ENCODE data around the gene IER3.
"Not testable (repeated sequence)": the region's sequence is repeated elsewhere in the genome, so short reads cannot be mapped to it uniquely, and the experiment has no call there.

The IER3 gene

DNA sequence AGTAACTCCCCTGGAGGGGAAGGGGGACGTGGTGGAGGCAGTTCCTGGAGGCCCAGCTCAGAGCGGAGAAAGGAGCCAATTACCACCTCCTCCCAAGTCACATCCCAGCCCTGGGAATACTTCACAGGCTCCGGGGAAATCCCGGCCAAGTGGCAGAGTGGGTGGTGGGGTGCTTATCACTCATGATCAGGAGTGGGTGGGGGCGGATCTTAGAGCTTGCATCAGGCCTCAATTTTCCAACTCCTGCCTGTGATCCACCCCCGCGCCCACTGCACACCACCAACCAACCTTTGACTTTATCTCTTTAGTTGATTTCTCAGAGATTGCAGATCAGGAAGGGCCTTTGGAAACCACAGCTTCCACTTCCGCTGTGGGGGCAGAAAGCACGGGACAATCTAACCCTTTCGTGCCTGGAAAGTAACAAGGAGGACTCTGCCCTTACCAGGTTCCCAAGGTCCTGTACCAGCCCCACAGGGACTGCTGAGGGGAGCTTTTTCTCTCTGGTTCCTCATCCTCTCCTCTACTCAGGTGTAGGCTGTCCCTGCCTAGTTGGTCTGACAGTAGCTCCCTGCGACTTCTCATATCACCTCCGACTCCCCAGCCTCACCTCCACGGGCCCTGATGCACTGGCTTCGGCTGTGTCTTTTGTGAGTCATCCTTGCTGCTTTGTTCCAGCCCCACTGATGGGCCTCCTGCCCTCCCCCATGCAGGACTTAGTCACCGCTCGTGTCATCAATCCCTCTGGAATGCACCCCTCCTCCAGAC lies 24.9 kb upstream of the IER3 start:
- no peak overlapping the region for H3K27ac ChIP-seq (ENCODE audit: low read depth in 2 of 2, low read length in 2 of 2)
- no peaks in the 10 kb centered on the region for H3K27me3 ChIP-seq (ENCODE audit: control insufficient read depth in 2 of 2, insufficient read depth in 2 of 2, low read length in 2 of 2)
- H3K9ac ChIP-seq (ENCODE audit: low read depth in 1 of 2, low read length in 2 of 2) = no peak overlapping the region
- no peaks in the 10 kb centered on the region for H3K36me3 ChIP-seq (ENCODE audit: control insufficient read depth in 2 of 2, insufficient read depth in 2 of 2, low read length in 2 of 2)
- H3K9me3 ChIP-seq (ENCODE audit: control insufficient read depth in 2 of 2, low read length in 2 of 2) = no peaks in the 10 kb centered on the region
- no peak overlapping the region for H3K4me3 ChIP-seq (ENCODE audit: low read length in 2 of 2)
- peaks cover 4 to 9% of the 10 kb centered on the region in 2 donors for H3K4me1 ChIP-seq (ENCODE audit: control insufficient read depth in 2 of 2, insufficient read depth in 2 of 2, low read length in 2 of 2)

GRCh38 chr6:30768634-30769087 lies 24.3 kb upstream of the IER3 start:
- Histone ChIP-seq H3K27ac (ENCODE audit: low read depth in 2 of 2, low read length in 2 of 2) (no peak overlapping the region), H3K4me1 (ENCODE audit: control insufficient read depth in 2 of 2, insufficient read depth in 2 of 2, low read length in 2 of 2) (peaks cover 11 to 12% of the 10 kb centered on the region in 2 donors), H3K9me3 (ENCODE audit: control insufficient read depth in 2 of 2, low read length in 2 of 2) (no peaks in the 10 kb centered on the region), H3K4me3 (ENCODE audit: low read length in 2 of 2) (no peak overlapping the region), H3K36me3 (ENCODE audit: control insufficient read depth in 2 of 2, insufficient read depth in 2 of 2, low read length in 2 of 2) (no peaks in the 10 kb centered on the region), H3K9ac (ENCODE audit: low read depth in 1 of 2, low read length in 2 of 2) (no peak overlapping the region), H3K27me3 (ENCODE audit: control insufficient read depth in 2 of 2, insufficient read depth in 2 of 2, low read length in 2 of 2) (no peaks in the 10 kb centered on the region)

GRCh38 chr6:30767944-30768301 lies 23.6 kb upstream of the IER3 start:
- Histone ChIP-seq H3K9ac (ENCODE audit: low read depth in 1 of 2, low read length in 2 of 2) (no peak overlapping the region), H3K4me3 (ENCODE audit: low read length in 2 of 2) (no peak overlapping the region), H3K4me1 (ENCODE audit: control insufficient read depth in 2 of 2, insufficient read depth in 2 of 2, low read length in 2 of 2) (peaks cover 14 to 15% of the 10 kb centered on the region in 2 donors), H3K36me3 (ENCODE audit: control insufficient read depth in 2 of 2, insufficient read depth in 2 of 2, low read length in 2 of 2) (no peaks in the 10 kb centered on the region), H3K9me3 (ENCODE audit: control insufficient read depth in 2 of 2, low read length in 2 of 2) (no peaks in the 10 kb centered on the region), H3K27ac (ENCODE audit: low read depth in 2 of 2, low read length in 2 of 2) (no peak overlapping the region), H3K27me3 (ENCODE audit: control insufficient read depth in 2 of 2, insufficient read depth in 2 of 2, low read length in 2 of 2) (no peaks in the 10 kb centered on the region)

- H3K27ac ChIP-seq (ENCODE audit: low read depth in 2 of 2, low read length in 2 of 2) = no peak overlapping the region
- no peak overlapping the region for H3K9ac ChIP-seq (ENCODE audit: low read depth in 1 of 2, low read length in 2 of 2)
- peaks cover 14 to 15% of the 10 kb centered on the region in 2 donors for H3K4me1 ChIP-seq (ENCODE audit: control insufficient read depth in 2 of 2, insufficient read depth in 2 of 2, low read length in 2 of 2)
- H3K4me3 ChIP-seq (ENCODE audit: low read length in 2 of 2) = no peak overlapping the region
- no peaks in the 10 kb centered on the region for H3K27me3 ChIP-seq (ENCODE audit: control insufficient read depth in 2 of 2, insufficient read depth in 2 of 2, low read length in 2 of 2)
- no peaks in the 10 kb centered on the region for H3K9me3 ChIP-seq (ENCODE audit: control insufficient read depth in 2 of 2, low read length in 2 of 2)
- no peaks in the 10 kb centered on the region for H3K36me3 ChIP-seq (ENCODE audit: control insufficient read depth in 2 of 2, insufficient read depth in 2 of 2, low read length in 2 of 2)
Observed at GRCh38 chr6:30767158-30767943, 23.0 kb upstream of the IER3 start.

GRCh38 chr6:30766461-30767157 lies 22.3 kb upstream of the IER3 start:
- H3K9me3 ChIP-seq (ENCODE audit: control insufficient read depth in 2 of 2, low read length in 2 of 2) = no peaks in the 10 kb centered on the region
- no peaks in the 10 kb centered on the region for H3K27me3 ChIP-seq (ENCODE audit: control insufficient read depth in 2 of 2, insufficient read depth in 2 of 2, low read length in 2 of 2)
- H3K27ac ChIP-seq (ENCODE audit: low read depth in 2 of 2, low read length in 2 of 2) = no peak overlapping the region
- H3K9ac ChIP-seq (ENCODE audit: low read depth in 1 of 2, low read length in 2 of 2) = no peak overlapping the region
- no peak overlapping the region for H3K4me3 ChIP-seq (ENCODE audit: low read length in 2 of 2)
- peaks cover 14 to 15% of the 10 kb centered on the region in 2 donors for H3K4me1 ChIP-seq (ENCODE audit: control insufficient read depth in 2 of 2, insufficient read depth in 2 of 2, low read length in 2 of 2)
- no peaks in the 10 kb centered on the region for H3K36me3 ChIP-seq (ENCODE audit: control insufficient read depth in 2 of 2, insufficient read depth in 2 of 2, low read length in 2 of 2)

- not testable (repeated sequence) for H3K36me3 ChIP-seq (ENCODE audit: control insufficient read depth in 2 of 2, insufficient read depth in 2 of 2, low read length in 2 of 2); H3K27me3 ChIP-seq (ENCODE audit: control insufficient read depth in 2 of 2, insufficient read depth in 2 of 2, low read length in 2 of 2); H3K27ac ChIP-seq (ENCODE audit: low read depth in 2 of 2, low read length in 2 of 2); H3K4me3 ChIP-seq (ENCODE audit: low read length in 2 of 2); H3K9me3 ChIP-seq (ENCODE audit: control insufficient read depth in 2 of 2, low read length in 2 of 2); H3K9ac ChIP-seq (ENCODE audit: low read depth in 1 of 2, low read length in 2 of 2)
- peaks cover 14 to 15% of the 10 kb centered on the region in 2 donors for H3K4me1 ChIP-seq (ENCODE audit: control insufficient read depth in 2 of 2, insufficient read depth in 2 of 2, low read length in 2 of 2)
Observed at GRCh38 chr6:30765495-30765894, 21.1 kb upstream of the IER3 start.

- H3K4me1 ChIP-seq (ENCODE audit: control insufficient read depth in 2 of 2, insufficient read depth in 2 of 2, low read length in 2 of 2) = peaks cover 14 to 15% of the 10 kb centered on the region in 2 donors
- not testable (repeated sequence) for H3K27me3 ChIP-seq (ENCODE audit: control insufficient read depth in 2 of 2, insufficient read depth in 2 of 2, low read length in 2 of 2); H3K4me3 ChIP-seq (ENCODE audit: low read length in 2 of 2); H3K9me3 ChIP-seq (ENCODE audit: control insufficient read depth in 2 of 2, low read length in 2 of 2); H3K36me3 ChIP-seq (ENCODE audit: control insufficient read depth in 2 of 2, insufficient read depth in 2 of 2, low read length in 2 of 2); H3K9ac ChIP-seq (ENCODE audit: low read depth in 1 of 2, low read length in 2 of 2); H3K27ac ChIP-seq (ENCODE audit: low read depth in 2 of 2, low read length in 2 of 2)
Observed at GRCh38 chr6:30764490-30765043, 20.2 kb upstream of the IER3 start.

- Histone ChIP-seq H3K4me1 (ENCODE audit: control insufficient read depth in 2 of 2, insufficient read depth in 2 of 2, low read length in 2 of 2) (peaks cover 8 to 12% of the 10 kb centered on the region in 2 donors), H3K27ac (ENCODE audit: low read depth in 2 of 2, low read length in 2 of 2) (peak overlapping the region; percentile 16 to 38), H3K27me3 (ENCODE audit: control insufficient read depth in 2 of 2, insufficient read depth in 2 of 2, low read length in 2 of 2) (no peaks in the 10 kb centered on the region), H3K4me3 (ENCODE audit: low read length in 2 of 2) (no peak overlapping the region), H3K9ac (ENCODE audit: low read depth in 1 of 2, low read length in 2 of 2) (no peak overlapping the region), H3K9me3 (ENCODE audit: control insufficient read depth in 2 of 2, low read length in 2 of 2) (no peaks in the 10 kb centered on the region), H3K36me3 (ENCODE audit: control insufficient read depth in 2 of 2, insufficient read depth in 2 of 2, low read length in 2 of 2) (no peaks in the 10 kb centered on the region)
Observed at GRCh38 chr6:30763618-30764489, 19.5 kb upstream of the IER3 start.

GRCh38 chr6:30763155-30763617 lies 18.8 kb upstream of the IER3 start:
- Histone ChIP-seq H3K4me1 (ENCODE audit: control insufficient read depth in 2 of 2, insufficient read depth in 2 of 2, low read length in 2 of 2) (peaks cover 7 to 12% of the 10 kb centered on the region in 2 donors), H3K4me3 (ENCODE audit: low read length in 2 of 2) (no peak overlapping the region), H3K27me3 (ENCODE audit: control insufficient read depth in 2 of 2, insufficient read depth in 2 of 2, low read length in 2 of 2) (no peaks in the 10 kb centered on the region), H3K9me3 (ENCODE audit: control insufficient read depth in 2 of 2, low read length in 2 of 2) (no peaks in the 10 kb centered on the region), H3K9ac (ENCODE audit: low read depth in 1 of 2, low read length in 2 of 2) (no peak overlapping the region), H3K27ac (ENCODE audit: low read depth in 2 of 2, low read length in 2 of 2) (peak overlapping the region in 1 of 2 donors; percentile 16), H3K36me3 (ENCODE audit: control insufficient read depth in 2 of 2, insufficient read depth in 2 of 2, low read length in 2 of 2) (no peaks in the 10 kb centered on the region)
